Tibial nerve (tissue), 4 donors: ENCODE measurements around the gene EPAS1. TPM values are rescaled to one million over a fixed set of nuclear protein-coding genes. Genes with fewer than 3 reads are reported as not detected.

Source experiments
- DNase-seq, 2 donors: peaks; one replicate each; pipeline ENCODE4 v3.0.0-alpha.2; 2019; ENCODE audit warnings: low spot score in 2 of 2
- H3K27ac ChIP-seq, 4 donors: fragments of 200-600 bp; sonication (generic) in 3 of 4; one replicate each; pipeline ENCODE4 v1.5.1; 2017 to 2019; ENCODE audit warnings: mild to moderate bottlenecking in 1 of 4
- H3K27me3 ChIP-seq, 2 donors: fragments of 200-600 bp; sonication (generic) in 1 of 2; one replicate each; pipeline versions ENCODE4 v1.5.1 to v1.6.0; 2017 to 2019
- H3K36me3 ChIP-seq, 3 donors: fragments of 200-600 bp; sonication (generic); one replicate each; pipeline ENCODE4 v1.5.1; 2018 to 2019
- H3K4me1 ChIP-seq, 4 donors: fragments of 200-600 bp; sonication (generic) in 3 of 4; one replicate each; pipeline ENCODE4 v1.5.1; 2017 to 2019
- H3K4me3 ChIP-seq, 4 donors: fragments of 200-600 bp; sonication (generic) in 3 of 4; one replicate each; pipeline ENCODE4 v1.5.1; 2017 to 2019; ENCODE audit warnings: mild to moderate bottlenecking in 1 of 4, moderate library complexity in 1 of 4
- H3K9me3 ChIP-seq, 4 donors: fragments of 200-600 bp; sonication (generic) in 3 of 4; one replicate each; pipeline ENCODE4 v1.5.1; 2017 to 2019
- EP300 ChIP-seq, 2 donors: sonication (generic); formaldehyde crosslinking; IDR thresholded peaks; one replicate each; pipeline ENCODE4 v1.6.1; 2017; ENCODE audit warnings: antibody characterized with exemption in 2 of 2, mild to moderate bottlenecking in 1 of 2
- POLR2A ChIP-seq, 2 donors: fragments of 450-650 bp; IDR thresholded peaks; one replicate each; pipeline ENCODE4 v1.6.1; 2017; ENCODE audit warnings: antibody characterized with exemption in 2 of 2, mild to moderate bottlenecking in 2 of 2, moderate library complexity in 2 of 2
- WGBS, 2 donors: methylation state at CpG; one replicate each; pipeline ENCODE4 v1.1.5; 2018; 5-methylcytosine and 5-hydroxymethylcytosine counted together
- total RNA-seq, 4 donors: library from RNA; depleted of rRNA; stranded (reverse); fragments of >200 nt; gene quantifications; one replicate each; pipeline ENCODE4 v1.1.0, GENCODE V29; 2016
- TF ChIP-seq, protein P1 (sequence below), 5 experiments: fragments of 200-600 bp in 3 of 5; fragments of 450-650 bp in 2 of 5; sonication (generic) in 3 of 5; IDR thresholded peaks; one replicate each; pipeline ENCODE4 v1.5.1; 2016 to 2019; ENCODE audit warnings: antibody characterized with exemption in 5 of 5, mild to moderate bottlenecking in 3 of 5, moderate library complexity in 2 of 5

EPAS1 gene
- total RNA-seq, 4 donors from 2014 or later, result 110 to 451 (median 231) TPM

DNA sequence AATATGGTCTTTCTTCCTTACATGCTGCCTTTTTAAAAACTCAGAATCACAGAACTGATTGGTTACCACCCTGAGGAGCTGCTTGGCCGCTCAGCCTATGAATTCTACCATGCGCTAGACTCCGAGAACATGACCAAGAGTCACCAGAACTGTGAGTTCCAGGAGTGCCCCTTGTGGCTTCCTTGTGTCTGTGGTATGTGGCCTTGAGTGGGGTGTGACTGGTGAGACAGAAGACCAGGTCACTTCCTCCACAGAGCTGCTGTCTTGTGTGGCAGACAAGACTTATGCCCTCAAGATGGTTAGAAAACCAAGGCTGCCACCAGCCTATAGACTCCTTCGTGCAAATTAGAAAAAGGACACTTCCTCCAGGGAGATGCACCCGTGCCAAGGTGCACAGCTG, 72.6 kb downstream of the EPAS1 start:
- TF ChIP-seq POLR2A (IDR thresholded peaks at IDR 0.05) (no peak), EP300 (IDR thresholded peaks at IDR 0.05) (no peak)
- TF ChIP-seq, protein P1, sequence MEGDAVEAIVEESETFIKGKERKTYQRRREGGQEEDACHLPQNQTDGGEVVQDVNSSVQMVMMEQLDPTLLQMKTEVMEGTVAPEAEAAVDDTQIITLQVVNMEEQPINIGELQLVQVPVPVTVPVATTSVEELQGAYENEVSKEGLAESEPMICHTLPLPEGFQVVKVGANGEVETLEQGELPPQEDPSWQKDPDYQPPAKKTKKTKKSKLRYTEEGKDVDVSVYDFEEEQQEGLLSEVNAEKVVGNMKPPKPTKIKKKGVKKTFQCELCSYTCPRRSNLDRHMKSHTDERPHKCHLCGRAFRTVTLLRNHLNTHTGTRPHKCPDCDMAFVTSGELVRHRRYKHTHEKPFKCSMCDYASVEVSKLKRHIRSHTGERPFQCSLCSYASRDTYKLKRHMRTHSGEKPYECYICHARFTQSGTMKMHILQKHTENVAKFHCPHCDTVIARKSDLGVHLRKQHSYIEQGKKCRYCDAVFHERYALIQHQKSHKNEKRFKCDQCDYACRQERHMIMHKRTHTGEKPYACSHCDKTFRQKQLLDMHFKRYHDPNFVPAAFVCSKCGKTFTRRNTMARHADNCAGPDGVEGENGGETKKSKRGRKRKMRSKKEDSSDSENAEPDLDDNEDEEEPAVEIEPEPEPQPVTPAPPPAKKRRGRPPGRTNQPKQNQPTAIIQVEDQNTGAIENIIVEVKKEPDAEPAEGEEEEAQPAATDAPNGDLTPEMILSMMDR (IDR thresholded peaks at IDR 0.05), result no peak
- no peak overlapping the region for H3K27ac ChIP-seq
- H3K36me3 ChIP-seq, result peaks cover 0 to 69% (median 5%) of the 10 kb centered on the region in 3 donors
- no peaks in the 10 kb centered on the region for H3K4me1 ChIP-seq
- DNase-seq, result no peak
- no peaks in the 10 kb centered on the region for H3K9me3 ChIP-seq
- whole genome bisulfite sequencing, 2 donors, result 91 to 93% methylated on average over 5 of the region's 5 CpGs
- no peaks in the 10 kb centered on the region for H3K27me3 ChIP-seq
- H3K4me3 ChIP-seq, result no peak overlapping the region

DNA sequence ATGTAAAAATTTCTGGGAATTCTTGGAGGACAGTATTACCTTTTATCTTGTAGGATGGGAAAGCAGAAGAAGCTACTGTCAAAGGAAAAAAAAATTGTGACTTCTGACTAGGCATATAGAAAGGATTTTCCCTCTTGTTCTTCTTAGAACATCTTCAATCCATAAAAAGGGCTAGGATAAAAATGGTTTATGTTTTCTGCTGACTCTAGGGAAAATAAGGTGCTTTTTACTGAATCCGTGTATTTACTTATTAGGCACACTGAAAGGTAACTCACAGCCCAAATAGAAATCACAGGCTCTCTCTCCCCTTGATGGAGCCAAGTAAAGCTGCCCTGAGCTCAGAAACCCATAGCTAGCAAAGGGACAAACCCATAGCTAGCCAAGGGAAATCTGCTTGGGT, 74.6 kb downstream of the EPAS1 start:
- WGBS, 2 donors, result 76 to 96% methylated on average over 1 of the region's 1 CpG
- Histone ChIP-seq H3K36me3 (peaks cover 0 to 85% (median 5%) of the 10 kb centered on the region in 3 donors), H3K9me3 (no peaks in the 10 kb centered on the region), H3K4me1 (no peaks in the 10 kb centered on the region), H3K27ac (no peak overlapping the region), H3K27me3 (no peaks in the 10 kb centered on the region), H3K4me3 (no peak overlapping the region)
- TF ChIP-seq EP300 (IDR thresholded peaks at IDR 0.05) (no peak), POLR2A (IDR thresholded peaks at IDR 0.05) (no peak)
- TF ChIP-seq, protein P1 (IDR thresholded peaks at IDR 0.05), result no peak
- DNase-seq, result no peak

- Histone ChIP-seq H3K4me1 (no peaks in the 10 kb centered on the region), H3K4me3 (no peak overlapping the region), H3K36me3 (peaks cover 0 to 88% (median 5%) of the 10 kb centered on the region in 3 donors), H3K9me3 (no peaks in the 10 kb centered on the region), H3K27me3 (no peaks in the 10 kb centered on the region), H3K27ac (no peak overlapping the region)
- TF ChIP-seq EP300 (IDR thresholded peaks at IDR 0.05) (no peak), POLR2A (IDR thresholded peaks at IDR 0.05) (no peak)
- TF ChIP-seq, protein P1 (IDR thresholded peaks at IDR 0.05), result no peak
- DNase-seq, result no peak
- 87 to 97% methylated on average over 2 of the region's 2 CpGs for WGBS, 2 donors
Observed at GRCh38 chr2:46372475-46372874, 75.3 kb downstream of the EPAS1 start.

GRCh38 chr2:46373238-46373637, 76.0 kb downstream of the EPAS1 start:
- H3K9me3 ChIP-seq, result no peaks in the 10 kb centered on the region
- no peak for DNase-seq
- H3K4me1 ChIP-seq, result no peaks in the 10 kb centered on the region
- TF ChIP-seq, protein P1 (IDR thresholded peaks at IDR 0.05), result no peak
- TF ChIP-seq EP300 (IDR thresholded peaks at IDR 0.05) (no peak), POLR2A (IDR thresholded peaks at IDR 0.05) (no peak)
- WGBS, 2 donors, result 96 to 99% methylated on average over 4 of the region's 4 CpGs
- no peak overlapping the region for H3K27ac ChIP-seq
- no peaks in the 10 kb centered on the region for H3K27me3 ChIP-seq
- H3K36me3 ChIP-seq, result peaks cover 0 to 93% (median 5%) of the 10 kb centered on the region in 3 donors
- H3K4me3 ChIP-seq, result no peak overlapping the region

DNA sequence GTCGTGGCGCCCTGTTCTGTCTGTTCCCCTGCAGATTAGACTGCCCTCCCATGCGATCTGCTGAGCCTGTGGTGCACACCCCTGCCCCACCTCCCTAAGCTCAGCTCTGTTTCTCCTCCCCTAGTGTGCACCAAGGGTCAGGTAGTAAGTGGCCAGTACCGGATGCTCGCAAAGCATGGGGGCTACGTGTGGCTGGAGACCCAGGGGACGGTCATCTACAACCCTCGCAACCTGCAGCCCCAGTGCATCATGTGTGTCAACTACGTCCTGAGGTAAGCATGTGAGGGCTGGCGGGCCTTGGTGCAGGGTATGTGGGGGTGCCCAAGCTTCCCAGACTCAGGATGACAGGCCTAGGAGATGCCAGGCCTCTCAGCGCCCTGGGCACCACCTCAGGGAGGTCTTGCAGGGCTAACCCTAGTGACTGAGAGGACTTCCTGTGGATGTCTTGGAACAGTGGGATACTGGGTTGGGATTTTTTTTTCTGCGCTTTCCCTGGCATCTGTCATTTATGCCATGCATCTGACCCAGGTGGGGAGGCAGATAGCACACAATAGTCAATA, 78.4 kb downstream of the EPAS1 start:
- H3K27me3 ChIP-seq, result no peaks in the 10 kb centered on the region
- H3K4me1 ChIP-seq, result peaks cover 0 to 5% (median 0%) of the 10 kb centered on the region in 4 donors
- H3K9me3 ChIP-seq, result no peaks in the 10 kb centered on the region
- no peak overlapping the region for H3K27ac ChIP-seq
- no peak overlapping the region for H3K4me3 ChIP-seq
- peaks cover 0 to 91% (median 7%) of the 10 kb centered on the region in 3 donors for H3K36me3 ChIP-seq
- WGBS, 2 donors, result 93% methylated on average over 11 to 12 of the region's 12 CpGs
- DNase-seq, result no peak
- no peak for TF ChIP-seq POLR2A (IDR thresholded peaks at IDR 0.05)
- TF ChIP-seq, protein P1 (IDR thresholded peaks at IDR 0.05), result no peak
- TF ChIP-seq EP300 (IDR thresholded peaks at IDR 0.05), result no peak
